GM12875 (cell line): ENCODE measurements around the gene ARPP19.

Experiments used
- H3K4me3 ChIP-seq: one replicate; pipeline ENCODE4 v1.5.1; 2011; ENCODE audit warnings: low read depth, low read length, control low read depth
- CTCF ChIP-seq: IDR thresholded peaks from 2 replicates; pipeline ENCODE4 v1.5.1; 2011; ENCODE audit warnings: low read depth, mild to moderate bottlenecking, control low read depth, inconsistent platforms, low read length, moderate library complexity, borderline replicate concordance; ENCODE audit not compliant: insufficient read depth

ARPP19 gene

GRCh38 chr15:52509500-52510245, 59.2 kb downstream of the ARPP19 start:
- no peak overlapping the region for H3K4me3 ChIP-seq
- TF ChIP-seq CTCF: no peak

- no peak for TF ChIP-seq CTCF
- H3K4me3 ChIP-seq: no peak overlapping the region
These were observed 62.3 kb downstream of the ARPP19 start for GRCh38 chr15:52506549-52506948.

GRCh38 chr15:52505151-52505550, 63.7 kb downstream of the ARPP19 start:
- no peak overlapping the region for H3K4me3 ChIP-seq

GRCh38 chr15:52503788-52504496, 64.9 kb downstream of the ARPP19 start:
- TF ChIP-seq CTCF: no peak
- H3K4me3 ChIP-seq: no peak overlapping the region

More at GRCh38 chr15:52505151-52505550, 63.7 kb downstream of the ARPP19 start:
- no peak for TF ChIP-seq CTCF

GRCh38 chr15:52502608-52503007, 66.2 kb downstream of the ARPP19 start:
- no peak overlapping the region for H3K4me3 ChIP-seq
- no peak for TF ChIP-seq CTCF

GRCh38 chr15:52499506-52499905, 69.3 kb downstream of the ARPP19 start:
- no peak overlapping the region for H3K4me3 ChIP-seq
- no peak for TF ChIP-seq CTCF

GRCh38 chr15:52498706-52499105, 70.1 kb downstream of the ARPP19 start:
- no peak overlapping the region for H3K4me3 ChIP-seq
- no peak for TF ChIP-seq CTCF
